ENCODE data around the gene COL17A1.

GRCh38 chr10:104074505-104074904, 11.2 kb downstream of the COL17A1 start:
- TF ChIP-seq ZNF274 (IDR thresholded peaks at IDR 0.05; ENCODE audit: low read depth, low read length) (no peak), SUZ12 (IDR thresholded peaks at IDR 0.05; ENCODE audit: extremely low read depth, insufficient read depth, insufficient read length) (no peak), YY1 (IDR thresholded peaks at IDR 0.05; ENCODE audit: insufficient read depth, insufficient read length) (no peak)

Measured in NT2/D1 (cell line).